COR-L47 (cell line): ENCODE data around the gene USH2A.

Experiments
- DNase-seq: peaks from one replicate; lab custom pipeline; 2025; lab: John Stamatoyannopoulos, UW

USH2A gene

DNA sequence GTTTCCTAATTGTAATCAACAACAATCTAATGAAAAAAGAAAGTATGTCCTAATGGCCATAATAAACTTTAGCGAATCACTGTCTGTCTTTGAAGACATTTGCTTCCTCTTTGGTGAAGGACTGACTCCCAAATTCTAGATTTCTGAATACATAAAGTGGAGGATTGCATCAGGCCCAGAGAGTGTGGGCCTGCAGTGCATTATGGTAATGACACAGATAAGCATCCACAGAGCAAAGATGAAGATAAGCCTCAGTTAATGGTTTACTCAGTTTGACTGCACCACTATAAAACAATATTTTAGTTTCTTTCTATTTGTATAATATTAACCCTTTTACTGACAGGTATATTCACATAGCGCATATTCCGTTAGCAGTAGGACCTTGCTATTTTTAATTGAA lies 490.7 kb downstream of the USH2A start:
- no peak for DNase-seq

GRCh38 chr1:215926670-215927069 lies 496.6 kb downstream of the USH2A start:
- DNase-seq = no peak

- DNase-seq = no peak
Observed at GRCh38 chr1:215923129-215923824, 500.0 kb downstream of the USH2A start.

DNA sequence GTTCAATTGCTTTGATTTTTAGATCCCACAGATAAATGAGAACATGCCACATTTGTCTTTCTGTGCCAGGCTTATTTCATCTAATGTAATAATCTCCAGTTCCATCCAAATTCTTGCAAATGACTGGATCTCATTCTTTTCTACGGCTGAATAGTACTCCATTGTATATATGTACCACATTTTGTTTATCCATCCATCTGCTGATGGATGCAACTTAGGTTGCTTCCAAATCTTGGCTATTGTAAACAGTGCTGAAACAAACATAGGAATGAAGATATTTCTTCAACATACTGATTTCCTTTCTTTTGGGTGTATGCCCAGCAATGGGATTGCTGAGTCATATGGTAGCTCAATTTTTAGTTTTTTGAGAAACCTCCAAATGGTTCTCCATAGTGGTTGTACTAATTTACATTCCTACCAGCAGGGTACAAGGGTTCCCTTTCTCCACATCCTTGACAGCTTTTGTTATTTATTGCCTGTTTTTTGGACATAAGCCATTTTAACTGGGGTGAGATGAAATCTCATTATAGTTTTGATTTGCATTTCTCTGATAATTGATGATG lies 511.8 kb downstream of the USH2A start:
- no peak for DNase-seq

DNA sequence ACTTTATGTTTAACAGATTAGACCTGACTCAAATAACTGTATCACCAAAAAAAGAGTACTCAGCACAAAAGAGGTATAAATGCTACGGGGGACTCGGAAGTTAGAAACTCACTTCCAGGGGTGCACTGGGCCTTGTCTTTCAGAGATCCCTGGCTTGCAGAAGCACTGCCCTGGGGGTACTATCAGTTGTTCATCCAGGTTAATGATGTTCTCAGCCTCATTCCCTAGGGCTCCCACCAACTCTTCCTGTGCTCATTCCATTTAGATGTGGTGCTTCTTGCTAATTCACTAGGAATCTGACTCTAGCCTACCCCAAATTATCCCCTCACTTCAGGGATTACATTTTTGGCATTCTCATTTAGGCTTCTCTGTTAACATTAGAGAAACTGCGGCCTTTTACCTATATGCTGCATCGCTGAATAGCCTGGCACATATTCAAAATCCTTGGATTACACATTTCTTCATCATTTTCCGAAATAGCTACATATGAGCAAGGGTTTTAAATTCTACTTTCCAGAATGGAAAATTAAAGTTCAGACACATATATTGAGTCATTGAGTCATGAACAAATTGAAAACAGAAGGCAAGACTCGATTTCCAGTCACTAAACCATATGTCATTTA lies 517.6 kb downstream of the USH2A start:
- no peak for DNase-seq

GRCh38 chr1:215900684-215901083 lies 522.6 kb downstream of the USH2A start:
- no peak for DNase-seq

DNA sequence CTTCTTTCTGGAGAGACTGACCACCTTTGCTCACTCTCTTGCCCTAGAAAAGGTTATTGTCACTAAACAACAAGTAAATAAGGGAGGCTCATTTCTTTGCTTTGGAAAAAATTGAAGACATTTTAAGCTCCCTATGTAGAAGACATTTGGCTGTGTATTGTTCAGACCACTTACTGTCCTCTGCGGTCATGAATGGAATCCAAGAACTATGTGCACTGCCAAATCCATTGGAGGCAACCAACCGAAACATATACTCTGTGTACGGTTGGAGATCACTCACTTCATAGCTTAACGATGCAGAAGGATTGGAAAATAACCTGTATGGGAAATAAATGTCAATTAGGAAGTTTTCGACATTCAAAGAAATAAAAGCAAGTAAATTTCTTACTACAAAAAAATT lies 523.3 kb downstream of the USH2A start:
- no peak for DNase-seq

- DNase-seq = no peak
Observed at GRCh38 chr1:215895893-215896292, 527.4 kb downstream of the USH2A start.

GRCh38 chr1:215895276-215895675 lies 528.0 kb downstream of the USH2A start:
- no peak for DNase-seq

- no peak for DNase-seq
Observed at GRCh38 chr1:215894617-215895016, 528.6 kb downstream of the USH2A start.

DNA sequence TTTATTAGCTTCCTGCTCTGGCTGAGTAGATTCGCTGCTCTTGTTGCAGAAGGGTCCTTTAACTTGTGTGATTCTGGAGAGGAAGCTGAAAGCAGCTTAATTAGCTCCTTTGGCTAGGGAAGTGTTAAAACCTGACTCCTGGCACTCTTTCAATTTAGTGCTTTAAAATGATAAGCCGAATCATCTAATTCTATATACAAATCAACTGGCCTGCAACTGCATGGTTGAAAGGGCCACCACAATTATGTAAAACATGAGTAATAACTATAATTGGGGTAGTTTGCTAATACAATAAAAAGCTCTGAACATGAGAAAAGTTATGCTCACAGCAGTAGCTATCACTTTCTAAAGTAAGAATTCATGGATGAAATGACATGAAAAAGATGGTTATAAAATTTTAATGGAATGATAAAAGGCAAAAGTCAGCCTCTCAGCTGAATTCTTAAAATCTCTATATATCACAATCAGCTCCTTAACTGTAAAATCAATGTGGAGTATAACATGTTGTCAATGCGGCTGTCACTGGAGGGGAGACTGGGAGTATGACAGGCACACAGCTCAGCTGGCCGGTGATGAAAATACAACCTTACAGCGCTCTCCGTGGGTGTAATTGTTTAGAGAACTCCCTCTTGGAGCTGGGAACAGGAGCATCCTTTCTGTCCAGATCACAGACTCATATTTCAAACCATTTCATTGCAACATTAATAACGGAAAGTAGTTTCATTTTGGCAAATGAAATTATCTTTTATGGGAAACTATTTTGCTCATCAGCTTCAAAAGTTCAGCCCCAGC lies 531.8 kb downstream of the USH2A start:
- DNase-seq = peak; percentile 10

GRCh38 chr1:215890438-215890837 lies 532.8 kb downstream of the USH2A start:
- DNase-seq = no peak

GRCh38 chr1:215889871-215890270 lies 533.4 kb downstream of the USH2A start:
- DNase-seq = no peak

DNA sequence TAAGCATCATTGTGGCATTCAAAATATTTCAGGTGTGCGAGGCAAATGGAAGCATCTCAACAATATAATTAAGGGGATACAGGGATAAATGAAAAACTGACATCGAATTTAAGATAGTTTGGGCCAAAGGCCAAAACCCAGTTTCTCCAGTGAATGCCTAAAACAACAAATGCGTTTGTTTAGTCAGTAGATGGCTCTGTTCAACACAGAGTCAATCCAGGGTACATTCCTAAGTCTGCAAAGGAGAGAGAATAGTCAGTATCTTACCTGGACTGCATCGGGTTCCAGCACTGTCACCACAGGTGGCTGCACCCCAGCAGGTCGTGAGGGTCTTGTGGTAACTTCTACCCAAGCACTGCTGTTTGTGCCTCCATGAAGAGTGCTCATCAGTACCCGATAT lies 535.1 kb downstream of the USH2A start:
- peak; percentile 46 for DNase-seq

- DNase-seq = peak; percentile 92
Observed at GRCh38 chr1:215887627-215888026, 535.6 kb downstream of the USH2A start.

- DNase-seq = no peak
Observed at GRCh38 chr1:215883004-215883403, 540.2 kb downstream of the USH2A start.

DNA sequence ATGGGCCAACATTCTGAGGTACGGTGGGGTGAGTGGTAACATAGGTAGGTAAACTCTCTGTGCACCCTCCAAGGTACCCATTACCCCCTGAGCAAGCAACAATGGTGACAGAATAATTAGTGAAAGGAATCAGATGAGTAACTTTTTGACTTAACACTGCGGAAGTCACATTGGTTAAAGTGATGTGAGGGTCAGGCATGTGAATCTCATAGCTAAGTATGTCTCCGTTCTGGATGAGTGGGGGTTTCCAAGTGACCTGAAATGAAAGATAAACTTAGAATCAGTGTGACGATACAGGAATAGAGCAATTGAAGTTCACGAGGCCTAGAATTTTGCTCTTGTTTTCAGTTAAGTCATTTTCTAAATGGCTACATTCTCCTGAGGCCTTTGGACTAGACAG lies 544.4 kb downstream of the USH2A start:
- DNase-seq = no peak

DNA sequence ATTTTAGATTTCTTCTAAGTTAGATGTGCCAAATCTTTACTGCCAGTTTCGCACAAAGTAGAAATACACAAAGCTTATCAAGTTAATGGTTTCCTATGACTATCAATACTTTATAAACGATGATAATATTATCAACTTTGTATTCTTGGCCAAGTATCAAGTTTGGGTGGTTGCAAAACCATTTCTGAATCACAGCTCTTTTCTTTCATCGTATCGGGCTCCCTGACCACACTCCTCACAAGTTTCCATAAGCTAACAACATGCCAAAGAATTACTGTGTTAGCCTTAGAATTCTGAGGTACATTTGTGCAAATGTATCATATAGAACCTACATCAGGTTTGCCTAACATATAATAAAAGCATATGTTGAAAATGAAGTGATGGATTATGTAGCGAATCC lies 545.1 kb downstream of the USH2A start:
- no peak for DNase-seq

- no peak for DNase-seq
Observed at GRCh38 chr1:215877452-215877951, 545.7 kb downstream of the USH2A start.

- DNase-seq = no peak
Observed at GRCh38 chr1:215875712-215876111, 547.5 kb downstream of the USH2A start.

- DNase-seq = no peak
Observed at GRCh38 chr1:215875236-215875635, 548.0 kb downstream of the USH2A start.

- no peak for DNase-seq
Observed at GRCh38 chr1:215872658-215873057, 550.6 kb downstream of the USH2A start.

GRCh38 chr1:215868500-215868899 lies 554.7 kb downstream of the USH2A start:
- DNase-seq = no peak
